SK-N-SH (cell line): ENCODE data around the gene SPINK9. TPM values are rescaled to one million over a fixed set of nuclear protein-coding genes. Genes with fewer than 3 reads are reported as not detected.

Source experiments
- CTCF ChIA-PET: fragments of 300-600, 350-600 bp; formaldehyde crosslinking; extraction: SDS; loops from one replicate; lab custom pipeline; 2021; lab: Yijun Ruan, JAX
- POLR2A ChIA-PET: fragments of 350-600 bp; sonication (Branson Sonifier 250); formaldehyde crosslinking; extraction: SDS; loops from one replicate; lab custom pipeline; 2020; ENCODE audit warnings: antibody characterized with exemption, inconsistent platforms; lab: Yijun Ruan, JAX
- DNase-seq: peaks from one replicate; pipeline ENCODE4 v3.0.0; 2012
- H2AFZ ChIP-seq: fragments of 200-600 bp; sonication (generic); 2 replicates; pipeline ENCODE4 v1.8.1; 2016; ENCODE audit warnings: antibody characterized with exemption, mild to moderate bottlenecking, low read depth
- H3F3A ChIP-seq: fragments of 200-600 bp; sonication (generic); replicated peaks from 2 replicates; pipeline ENCODE3; 2016; ENCODE audit warnings: antibody characterized with exemption, mild to moderate bottlenecking; ENCODE audit not compliant: insufficient read depth
- H3K27ac ChIP-seq, 2 experiments: fragments of 200-500 bp in 1 of 2; fragments of 200-600 bp in 1 of 2; sonication (Bioruptor generic) in 1 of 2; sonication (generic), shearing (Covaris generic) in 1 of 2; 2 replicates each; pipeline versions ENCODE4 v1.5.1 to v1.6.1; 2014 to 2016; ENCODE audit warnings: low read depth in 2 of 2, inconsistent platforms in 1 of 2, low read length in 1 of 2, mild to moderate bottlenecking in 1 of 2, mixed read lengths in 1 of 2
- H3K27me3 ChIP-seq: fragments of 200-600 bp; sonication (generic), shearing (Covaris generic); 2 replicates; pipeline ENCODE4 v1.6.1; 2016; ENCODE audit warnings: mixed run types; ENCODE audit not compliant: insufficient read depth
- H3K36me3 ChIP-seq, 2 experiments: fragments of 200-500 bp in 1 of 2; fragments of 200-600 bp in 1 of 2; sonication (Bioruptor generic) in 1 of 2; sonication (generic) in 1 of 2; replicated peaks in 1 of 2; 2 replicates each; pipeline versions ENCODE3 to v1.5.1; 2014 to 2016; ENCODE audit warnings: low read length in 1 of 2, mild to moderate bottlenecking in 1 of 2; ENCODE audit not compliant: insufficient read depth in 2 of 2, control insufficient read depth in 1 of 2
- H3K4me1 ChIP-seq, 2 experiments: fragments of 200-500 bp in 1 of 2; fragments of 200-600 bp in 1 of 2; sonication (Bioruptor generic) in 1 of 2; sonication (generic), shearing (Covaris generic) in 1 of 2; 2 replicates each; pipeline versions ENCODE4 v1.5.1 to v1.6.1; 2014 to 2016; ENCODE audit warnings: low read depth in 1 of 2, low read length in 1 of 2, mixed run types in 1 of 2; ENCODE audit not compliant: insufficient read depth in 2 of 2, control insufficient read depth in 1 of 2
- H3K4me2 ChIP-seq: fragments of 200-600 bp; sonication (generic), shearing (Covaris generic); 2 replicates; pipeline ENCODE4 v1.6.1; 2017; ENCODE audit warnings: mixed run types
- H3K4me3 ChIP-seq, 2 experiments: fragments of 200-500 bp in 1 of 2; fragments of 200-600 bp in 1 of 2; sonication (Bioruptor generic) in 1 of 2; sonication (generic), shearing (Covaris generic) in 1 of 2; 2 replicates each; pipeline versions ENCODE4 v1.5.1 to v1.8.1; 2014 to 2016; ENCODE audit warnings: low read depth in 2 of 2, inconsistent platforms in 1 of 2, low read length in 1 of 2, mild to moderate bottlenecking in 1 of 2, mixed read lengths in 1 of 2, moderate library complexity in 1 of 2
- H3K79me2 ChIP-seq: fragments of 200-600 bp; sonication (generic); 2 replicates; pipeline ENCODE4 v1.8.1; 2017; ENCODE audit warnings: mild to moderate bottlenecking; ENCODE audit not compliant: insufficient read depth
- H3K9ac ChIP-seq: fragments of 200-600 bp; sonication (generic); 2 replicates; pipeline ENCODE4 v1.6.1; 2017; ENCODE audit warnings: mixed run types
- H3K9me2 ChIP-seq: fragments of 200-600 bp; sonication (generic); 2 replicates; pipeline ENCODE4 v1.6.1; 2017; ENCODE audit warnings: mixed run types
- H3K9me3 ChIP-seq: fragments of 200-600 bp; sonication (generic); 2 replicates; pipeline ENCODE4 v1.6.1; 2017; ENCODE audit warnings: mixed run types, mild to moderate bottlenecking, moderate library complexity
- H4K20me1 ChIP-seq: fragments of 200-600 bp; sonication (generic); 2 replicates; pipeline ENCODE4 v1.6.1; 2017; ENCODE audit warnings: mild to moderate bottlenecking, mixed run types; ENCODE audit not compliant: insufficient read depth
- CHD2 ChIP-seq: fragments of 150-350 bp; IDR thresholded peaks from 2 replicates; pipeline ENCODE4 v1.6.1; 2018; ENCODE audit warnings: low read length; ENCODE audit not compliant: partially characterized antibody
- CTCF ChIP-seq: fragments of 200-600 bp; sonication (generic); IDR thresholded peaks from 2 replicates; pipeline ENCODE4 v1.6.1; 2017; ENCODE audit warnings: antibody characterized with exemption, mild to moderate bottlenecking, moderate library complexity
- ELF1 ChIP-seq: IDR thresholded peaks from 2 replicates; pipeline ENCODE4 v1.4.0; 2012
- EP300 ChIP-seq, 2 experiments: IDR thresholded peaks; 2 replicates each; pipeline versions ENCODE4 v1.4.0 to v1.6.1; 2012; ENCODE audit warnings: borderline replicate concordance in 1 of 2, low read depth in 1 of 2, low read length in 1 of 2
- FOXM1 ChIP-seq: IDR thresholded peaks from 2 replicates; pipeline ENCODE4 v1.4.0; 2012; ENCODE audit warnings: low read depth, mild to moderate bottlenecking
- GABPA ChIP-seq: IDR thresholded peaks from 2 replicates; pipeline ENCODE4 v1.4.0; 2012; ENCODE audit warnings: low read depth, mild to moderate bottlenecking
- MAX ChIP-seq: IDR thresholded peaks from 2 replicates; pipeline ENCODE4 v1.4.0; 2012; ENCODE audit warnings: low read depth
- MEF2A ChIP-seq: IDR thresholded peaks from 2 replicates; pipeline ENCODE4 v1.4.0; 2012; ENCODE audit warnings: low read depth, borderline replicate concordance
- MXI1 ChIP-seq: IDR thresholded peaks from 2 replicates; pipeline ENCODE4 v1.6.1; 2012; ENCODE audit warnings: mild to moderate bottlenecking, low read depth, low read length, improper control_type of control experiment
- NFIC ChIP-seq: IDR thresholded peaks from 2 replicates; pipeline ENCODE4 v1.4.0; 2012; ENCODE audit warnings: borderline replicate concordance
- NRF1 ChIP-seq: IDR thresholded peaks from 2 replicates; pipeline ENCODE4 v1.6.1; 2012; ENCODE audit warnings: low read depth, mild to moderate bottlenecking, low read length
- RFX5 ChIP-seq: IDR thresholded peaks from 2 replicates; pipeline ENCODE4 v1.6.1; 2012; ENCODE audit warnings: mild to moderate bottlenecking, improper control_type of control experiment, low read length
- RXRA ChIP-seq: IDR thresholded peaks from 2 replicates; pipeline ENCODE4 v1.4.0; 2012; ENCODE audit warnings: low read depth, mild to moderate bottlenecking, borderline replicate concordance
- SMC3 ChIP-seq: IDR thresholded peaks from 2 replicates; pipeline ENCODE4 v1.6.1; 2012; ENCODE audit warnings: low read depth, low read length, improper control_type of control experiment
- TAF1 ChIP-seq: IDR thresholded peaks from 2 replicates; pipeline ENCODE4 v1.6.1; 2012; ENCODE audit warnings: low read depth, mild to moderate bottlenecking, low read length, moderate library complexity, borderline replicate concordance
- TCF12 ChIP-seq: IDR thresholded peaks from 2 replicates; pipeline ENCODE4 v1.4.0; 2012
- TEAD4 ChIP-seq: IDR thresholded peaks from 2 replicates; pipeline ENCODE4 v1.4.0; 2012; ENCODE audit warnings: mild to moderate bottlenecking, borderline replicate concordance; ENCODE audit not compliant: insufficient read depth
- YY1 ChIP-seq: IDR thresholded peaks from 2 replicates; pipeline ENCODE4 v1.4.0; 2012; ENCODE audit warnings: low read depth, mild to moderate bottlenecking
- WGBS: methylation state at CpG from one replicate; pipeline ENCODE4 v1.1.6; 2017; ENCODE audit warnings: low lambda C conversion rate; 5-methylcytosine and 5-hydroxymethylcytosine counted together
- polyA plus RNA-seq, 3 experiments: library from polyadenylated mRNA; depleted of rRNA; stranded (reverse); fragments of >200 nt; gene quantifications; 2 replicates each; pipeline ENCODE4 v1.2.3, GENCODE V29; 2012
- TF ChIP-seq, protein P1 (sequence below): fragments of 150-350 bp; IDR thresholded peaks from 2 replicates; pipeline ENCODE4 v1.6.1; 2017; ENCODE audit warnings: antibody characterized with exemption, low read length, low read depth, borderline replicate concordance
- TF ChIP-seq, protein P2 (sequence below): IDR thresholded peaks from 2 replicates; pipeline ENCODE4 v1.4.0; 2012; ENCODE audit warnings: low read depth, borderline replicate concordance
- TF ChIP-seq, protein P3 (sequence below): IDR thresholded peaks from 2 replicates; pipeline ENCODE4 v1.4.0; 2012; ENCODE audit warnings: low read depth, borderline replicate concordance

Gene SPINK9
- polyA plus RNA-seq, 1 of the 3 experiments (the other 2 are of a cell fraction): not detected

GRCh38 chr5:148306446-148306845 is 28.9 kb upstream of the SPINK9 start:
- H4K20me1 ChIP-seq: no peaks in the 10 kb centered on the region
- H3K9ac ChIP-seq: no peak overlapping the region
- WGBS: 30% methylated on average over 1 of the region's 1 CpG
- no peak for DNase-seq
- CTCF ChIA-PET: interaction anchor here (1.0 to 1.4 kb wide), 2 partner anchors 9 to 13 kb away, joined by 3 read pairs; no protein-coding TSS in a partner anchor
- H2AFZ ChIP-seq: no peak overlapping the region
- H3K9me3 ChIP-seq: no peaks in the 10 kb centered on the region
- TF ChIP-seq EP300 (IDR thresholded peaks at IDR 0.05; ENCODE audit: borderline replicate concordance in 1 of 2, low read depth in 1 of 2, low read length in 1 of 2) (no peak), CTCF (no peak), FOXM1 (no peak), MXI1 (no peak), TAF1 (no peak), CHD2 (no peak), GABPA (no peak), NFIC (no peak), NRF1 (no peak), RXRA (no peak), RFX5 (no peak), ELF1 (no peak), SMC3 (no peak), TEAD4 (no peak)
- TF ChIP-seq, protein P1, sequence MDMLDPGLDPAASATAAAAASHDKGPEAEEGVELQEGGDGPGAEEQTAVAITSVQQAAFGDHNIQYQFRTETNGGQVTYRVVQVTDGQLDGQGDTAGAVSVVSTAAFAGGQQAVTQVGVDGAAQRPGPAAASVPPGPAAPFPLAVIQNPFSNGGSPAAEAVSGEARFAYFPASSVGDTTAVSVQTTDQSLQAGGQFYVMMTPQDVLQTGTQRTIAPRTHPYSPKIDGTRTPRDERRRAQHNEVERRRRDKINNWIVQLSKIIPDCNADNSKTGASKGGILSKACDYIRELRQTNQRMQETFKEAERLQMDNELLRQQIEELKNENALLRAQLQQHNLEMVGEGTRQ: no peak
- TF ChIP-seq, protein P2, sequence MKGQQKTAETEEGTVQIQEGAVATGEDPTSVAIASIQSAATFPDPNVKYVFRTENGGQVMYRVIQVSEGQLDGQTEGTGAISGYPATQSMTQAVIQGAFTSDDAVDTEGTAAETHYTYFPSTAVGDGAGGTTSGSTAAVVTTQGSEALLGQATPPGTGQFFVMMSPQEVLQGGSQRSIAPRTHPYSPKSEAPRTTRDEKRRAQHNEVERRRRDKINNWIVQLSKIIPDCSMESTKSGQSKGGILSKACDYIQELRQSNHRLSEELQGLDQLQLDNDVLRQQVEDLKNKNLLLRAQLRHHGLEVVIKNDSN: no peak
- H3K4me3 ChIP-seq: no peak overlapping the region
- no peaks in the 10 kb centered on the region for H3K9me2 ChIP-seq
- no peaks in the 10 kb centered on the region for H3K4me1 ChIP-seq
- no peaks in the 10 kb centered on the region for H3K36me3 ChIP-seq
- H3K79me2 ChIP-seq: no peaks in the 10 kb centered on the region
- POLR2A ChIA-PET: no interaction called here
- H3K27me3 ChIP-seq: no peaks in the 10 kb centered on the region
- H3K27ac ChIP-seq: no peak overlapping the region
- H3F3A ChIP-seq: no peaks in the 10 kb centered on the region
- no peak overlapping the region for H3K4me2 ChIP-seq

- no peak overlapping the region for H3K9ac ChIP-seq
- H3K4me1 ChIP-seq: no peaks in the 10 kb centered on the region
- CTCF ChIA-PET: no interaction called here
- H3K27me3 ChIP-seq: no peaks in the 10 kb centered on the region
- no peaks in the 10 kb centered on the region for H4K20me1 ChIP-seq
- H3K4me3 ChIP-seq: no peak overlapping the region
- POLR2A ChIA-PET: no interaction called here
- no peaks in the 10 kb centered on the region for H3F3A ChIP-seq
- no peak for DNase-seq
- no peak overlapping the region for H3K27ac ChIP-seq
- H3K9me2 ChIP-seq: no peaks in the 10 kb centered on the region
- no peaks in the 10 kb centered on the region for H3K36me3 ChIP-seq
- no peaks in the 10 kb centered on the region for H3K9me3 ChIP-seq
- TF ChIP-seq CHD2 (no peak), NFIC (no peak), MAX (no peak), EP300 (IDR thresholded peaks at IDR 0.05; ENCODE audit: borderline replicate concordance in 1 of 2, low read depth in 1 of 2, low read length in 1 of 2) (no peak), MEF2A (no peak), FOXM1 (no peak), YY1 (no peak), TCF12 (no peak)
- TF ChIP-seq, protein P3, sequence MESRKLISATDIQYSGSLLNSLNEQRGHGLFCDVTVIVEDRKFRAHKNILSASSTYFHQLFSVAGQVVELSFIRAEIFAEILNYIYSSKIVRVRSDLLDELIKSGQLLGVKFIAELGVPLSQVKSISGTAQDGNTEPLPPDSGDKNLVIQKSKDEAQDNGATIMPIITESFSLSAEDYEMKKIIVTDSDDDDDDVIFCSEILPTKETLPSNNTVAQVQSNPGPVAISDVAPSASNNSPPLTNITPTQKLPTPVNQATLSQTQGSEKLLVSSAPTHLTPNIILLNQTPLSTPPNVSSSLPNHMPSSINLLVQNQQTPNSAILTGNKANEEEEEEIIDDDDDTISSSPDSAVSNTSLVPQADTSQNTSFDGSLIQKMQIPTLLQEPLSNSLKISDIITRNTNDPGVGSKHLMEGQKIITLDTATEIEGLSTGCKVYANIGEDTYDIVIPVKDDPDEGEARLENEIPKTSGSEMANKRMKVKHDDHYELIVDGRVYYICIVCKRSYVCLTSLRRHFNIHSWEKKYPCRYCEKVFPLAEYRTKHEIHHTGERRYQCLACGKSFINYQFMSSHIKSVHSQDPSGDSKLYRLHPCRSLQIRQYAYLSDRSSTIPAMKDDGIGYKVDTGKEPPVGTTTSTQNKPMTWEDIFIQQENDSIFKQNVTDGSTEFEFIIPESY: no peak
- TF ChIP-seq, protein P1: no peak
- H2AFZ ChIP-seq: no peak overlapping the region
- WGBS: 16% methylated on average over 3 of the region's 3 CpGs
- no peak overlapping the region for H3K4me2 ChIP-seq
- no peaks in the 10 kb centered on the region for H3K79me2 ChIP-seq
Measured at GRCh38 chr5:148309019-148309418, 26.3 kb upstream of the SPINK9 start.
